ENCODE data around the gene ZNF207.
"Not testable (repeated sequence)": the region's sequence is repeated elsewhere in the genome, so short reads cannot be mapped to it uniquely, and the experiment has no call there.

The ZNF207 gene

DNA sequence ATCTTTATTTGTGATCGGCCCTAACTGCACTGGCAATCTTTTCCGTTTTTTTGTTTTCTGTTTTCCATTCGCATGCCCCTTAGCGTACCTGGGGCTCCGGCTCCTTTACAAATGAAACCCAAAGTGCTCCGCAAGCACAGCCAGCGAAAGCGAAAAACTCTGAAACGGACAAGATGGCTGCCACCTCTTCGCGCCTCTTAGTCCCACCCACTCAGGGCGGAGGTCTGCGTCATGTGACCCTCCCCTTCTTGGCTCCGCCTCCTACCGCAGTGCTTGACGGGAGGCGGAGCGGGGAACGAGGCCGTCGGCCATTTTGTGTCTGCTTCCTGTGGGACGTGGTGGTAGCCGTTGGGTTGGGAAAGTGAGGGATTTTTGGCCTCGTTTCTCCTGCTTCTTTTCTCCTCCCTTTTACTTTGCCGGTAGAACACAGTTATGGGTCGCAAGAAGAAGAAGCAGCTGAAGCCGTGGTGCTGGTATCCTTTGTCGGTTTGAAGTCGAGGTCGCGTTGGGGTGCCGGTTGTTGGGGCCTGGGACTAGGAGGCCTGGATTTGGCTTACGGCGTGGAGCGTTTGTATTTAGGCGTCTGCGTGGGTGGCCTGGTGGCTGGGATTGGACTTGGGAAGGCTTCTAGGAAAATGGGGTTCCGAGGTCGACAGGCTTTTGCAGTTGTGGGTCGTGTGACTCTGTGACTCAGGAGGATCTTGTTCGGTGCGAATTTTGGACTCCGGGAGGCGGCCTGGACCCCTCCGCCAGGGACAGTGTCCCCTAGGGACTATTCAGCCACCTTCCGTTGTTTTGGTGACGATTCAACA is at the start of gene ZNF207:
Gene ZNF207, plus strand, starts transcription at position 304 of the 812 bp plus-strand sequence. Its CDS starts 129 bp downstream, at position 433.
- DNase-seq, result peak; percentile 99

DNA sequence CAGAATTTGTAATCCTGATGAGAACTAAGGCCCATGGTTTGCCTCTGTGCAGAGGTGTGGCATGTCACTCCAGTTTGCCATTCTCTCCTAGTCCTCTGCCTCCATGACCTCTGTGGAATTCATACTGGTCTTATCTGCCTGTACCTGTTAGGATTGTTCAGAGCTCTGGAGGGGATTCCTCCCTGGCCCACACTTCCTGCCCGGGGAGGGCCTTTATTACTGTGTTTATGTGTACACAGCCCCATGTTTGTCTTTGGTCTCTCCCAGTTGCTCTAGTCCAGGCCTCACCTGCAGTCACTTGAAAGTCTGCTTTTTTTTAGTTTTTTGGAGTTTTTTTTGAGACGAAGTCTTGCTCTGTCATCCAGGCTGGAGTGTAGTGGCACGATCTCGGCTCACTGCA is 47.9 kb upstream of the ZNF207 start:
- DNase-seq, result no peak

DNA sequence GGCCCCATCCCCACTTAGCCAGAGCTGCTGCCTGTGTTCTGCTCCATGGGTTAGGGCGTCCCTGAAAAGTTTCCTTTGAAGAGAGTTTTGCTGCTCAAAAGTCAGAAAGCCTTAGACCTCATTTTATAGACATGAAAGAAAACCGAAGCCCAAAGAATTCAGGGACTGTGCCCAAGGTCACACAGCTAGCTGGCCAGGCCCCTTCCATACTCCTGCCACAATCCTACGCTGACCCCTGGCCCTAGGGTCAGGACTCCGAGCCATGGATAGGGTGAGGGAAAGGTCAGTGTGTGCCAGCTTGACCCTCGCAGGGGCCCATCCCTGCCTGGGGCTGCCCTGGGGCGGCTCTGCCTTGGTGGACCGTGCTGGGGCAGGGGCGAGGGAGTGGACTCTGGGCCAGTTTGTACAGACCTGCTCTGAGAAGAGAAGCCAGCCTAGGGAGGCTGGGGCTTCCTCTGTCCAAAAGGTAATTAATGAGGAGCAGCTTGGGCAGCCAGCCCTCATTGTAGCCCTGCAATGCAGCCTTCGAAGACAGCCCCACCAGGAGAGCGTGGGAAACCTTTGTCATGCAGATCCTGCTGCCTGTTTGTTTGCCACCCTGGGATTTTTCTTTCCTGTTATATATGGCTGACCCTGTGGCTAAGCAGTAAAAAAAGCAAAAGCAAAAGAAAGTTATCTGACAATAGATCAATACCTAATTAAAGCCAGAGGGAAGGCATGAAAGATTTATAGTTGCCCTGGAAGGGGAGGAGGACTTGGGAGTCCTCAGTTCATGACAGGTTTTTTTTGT is 46.9 kb upstream of the ZNF207 start:
- no peak for DNase-seq

DNA sequence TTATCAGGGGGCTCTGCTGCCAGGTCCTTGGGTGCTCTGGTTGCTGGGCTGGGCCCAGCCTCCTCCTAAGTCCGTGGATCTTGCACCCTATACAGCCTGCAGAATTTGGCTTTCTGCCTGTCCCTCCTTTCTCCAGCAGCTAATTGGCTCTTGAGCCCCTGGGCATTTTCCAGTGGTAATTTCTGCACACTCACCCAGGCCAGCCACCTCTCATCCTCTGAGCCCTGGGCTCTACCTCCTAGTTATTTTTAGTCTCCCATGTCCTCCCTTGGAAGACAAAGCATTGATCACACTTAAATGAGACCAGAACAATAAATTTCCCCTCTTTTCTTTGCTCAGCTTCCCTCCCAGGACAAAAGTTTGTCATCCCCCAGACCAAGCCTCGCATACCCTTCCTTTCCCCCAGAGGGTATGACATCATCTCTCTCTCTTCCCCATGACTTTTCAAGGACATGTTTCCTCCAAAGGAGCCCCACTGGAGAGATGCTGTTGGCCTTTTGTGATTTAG is 46.1 kb upstream of the ZNF207 start:
- no peak for DNase-seq

DNA sequence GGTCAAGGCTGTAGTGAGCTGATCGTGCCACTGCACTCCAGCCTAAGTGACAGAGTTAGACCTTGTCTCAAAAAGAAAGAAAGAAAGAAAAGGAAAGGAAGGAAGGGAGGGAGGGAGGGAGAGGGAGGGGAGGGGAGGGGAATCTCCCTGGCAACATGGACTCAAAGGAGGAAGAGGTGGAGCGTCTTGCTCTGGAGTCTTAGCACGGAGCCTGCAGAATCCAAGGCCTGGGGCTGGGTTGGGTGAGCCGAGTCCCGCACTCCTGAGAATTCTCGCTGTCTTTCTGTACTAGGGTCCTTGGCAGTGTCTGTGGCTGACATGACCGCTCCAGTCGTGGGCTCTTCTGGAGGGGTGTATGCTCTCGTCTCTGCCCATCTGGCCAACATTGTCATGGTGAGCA is 44.9 kb upstream of the ZNF207 start:
- no peak for DNase-seq

DNA sequence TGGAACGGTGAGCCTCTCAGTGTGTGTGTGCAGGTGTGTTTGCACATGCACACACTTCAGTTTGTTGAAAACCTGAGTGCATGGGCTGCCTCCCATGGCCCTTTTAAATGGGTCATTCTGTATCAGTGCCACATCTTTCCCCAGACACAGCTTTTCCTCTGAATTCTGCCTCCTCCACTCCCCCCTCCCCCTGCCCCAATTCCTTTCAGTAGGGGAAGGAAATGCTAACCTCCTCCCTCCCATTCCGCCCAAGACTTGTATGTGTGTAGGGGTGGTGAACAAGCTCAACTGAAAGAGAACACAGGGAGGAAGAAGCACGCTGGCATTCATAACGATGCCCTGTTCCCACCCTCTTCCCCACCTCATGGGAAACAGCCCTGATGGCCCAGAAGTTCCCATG is 42.3 kb upstream of the ZNF207 start:
- no peak for DNase-seq

DNA sequence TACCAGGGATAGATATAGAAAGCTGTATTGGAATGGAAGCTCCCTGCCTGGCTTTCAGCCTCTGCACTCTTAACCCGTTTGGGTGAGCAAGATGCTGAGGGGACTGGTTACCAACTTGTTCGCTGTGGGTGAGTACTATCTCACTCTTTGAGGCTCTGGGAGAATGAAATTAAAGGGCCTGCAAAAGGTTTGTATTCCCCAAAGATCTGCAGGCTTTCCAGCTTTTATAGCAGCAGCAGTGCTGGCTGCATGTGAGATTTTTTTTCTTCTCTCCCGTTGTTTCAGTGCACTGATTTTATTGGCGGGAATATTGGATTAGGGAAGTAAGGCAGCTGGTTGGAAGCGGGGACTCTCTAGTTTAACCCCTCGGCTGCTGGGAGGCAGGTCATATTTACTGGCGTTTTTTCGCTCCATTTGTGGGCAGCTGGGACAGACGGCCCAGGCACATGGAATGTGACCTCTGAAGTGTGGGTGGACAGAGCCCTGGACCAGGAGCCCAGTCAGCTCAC is 38.9 kb upstream of the ZNF207 start:
- no peak for DNase-seq

DNA sequence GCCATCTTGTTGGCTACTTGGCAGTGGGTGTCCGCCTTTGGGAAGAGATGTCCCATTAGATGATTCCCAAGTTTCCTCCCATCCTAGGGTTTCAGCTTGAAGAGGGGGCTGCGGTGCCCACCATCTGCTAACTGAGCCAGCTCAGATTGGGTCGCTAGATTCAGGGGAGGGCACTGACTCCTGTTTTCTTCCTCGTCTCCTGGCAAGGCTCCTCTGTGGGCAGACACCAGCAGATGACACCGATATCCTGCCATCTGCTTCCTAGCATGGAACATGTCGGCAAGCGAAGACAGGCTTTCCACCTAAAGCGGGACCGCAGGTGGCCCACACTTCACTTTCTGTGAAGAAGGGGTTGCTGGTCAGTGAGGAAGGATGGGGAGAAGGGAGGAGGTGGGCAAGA is 35.3 kb upstream of the ZNF207 start:
- DNase-seq, result no peak

DNA sequence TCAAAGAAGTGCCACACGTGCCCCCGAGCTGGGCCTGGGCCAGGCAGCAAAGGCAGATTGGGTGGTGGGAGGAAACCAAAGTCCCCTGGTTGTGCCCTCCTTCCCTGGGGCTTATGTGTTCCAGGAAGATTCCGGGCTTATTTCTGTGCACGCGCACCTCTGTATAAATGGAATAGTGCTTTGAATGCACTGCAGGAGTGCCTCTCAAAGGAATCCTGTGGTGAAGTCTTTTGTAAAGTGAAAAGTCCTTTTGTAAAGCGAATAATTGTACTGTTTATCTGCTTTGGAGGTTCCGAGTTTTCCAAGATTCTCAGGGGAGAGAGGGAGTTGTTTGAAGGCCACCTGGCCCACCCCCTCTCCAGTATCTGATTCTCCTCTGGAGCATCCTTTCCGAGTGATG is 34.8 kb upstream of the ZNF207 start:
- no peak for DNase-seq

DNA sequence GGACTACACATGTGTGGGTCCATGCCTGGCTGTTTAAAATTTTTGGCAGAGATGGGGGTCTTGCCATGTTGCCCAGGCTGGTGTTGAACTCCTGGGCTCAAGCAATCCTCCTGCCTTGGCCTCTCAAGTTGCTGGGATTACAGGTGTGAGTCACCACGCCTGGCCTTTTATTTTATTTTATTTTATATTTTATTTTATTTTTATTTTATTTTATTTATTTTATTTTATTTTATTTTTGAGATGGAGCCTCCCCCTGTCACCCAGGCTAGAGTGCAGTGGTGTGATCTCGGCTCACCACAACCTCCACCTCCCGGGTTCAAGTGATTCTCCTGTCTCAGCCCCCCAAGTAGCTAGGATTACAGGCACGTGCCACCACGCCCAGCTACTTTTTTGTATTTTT is 33.3 kb upstream of the ZNF207 start:
- DNase-seq, result not testable (repeated sequence)

DNA sequence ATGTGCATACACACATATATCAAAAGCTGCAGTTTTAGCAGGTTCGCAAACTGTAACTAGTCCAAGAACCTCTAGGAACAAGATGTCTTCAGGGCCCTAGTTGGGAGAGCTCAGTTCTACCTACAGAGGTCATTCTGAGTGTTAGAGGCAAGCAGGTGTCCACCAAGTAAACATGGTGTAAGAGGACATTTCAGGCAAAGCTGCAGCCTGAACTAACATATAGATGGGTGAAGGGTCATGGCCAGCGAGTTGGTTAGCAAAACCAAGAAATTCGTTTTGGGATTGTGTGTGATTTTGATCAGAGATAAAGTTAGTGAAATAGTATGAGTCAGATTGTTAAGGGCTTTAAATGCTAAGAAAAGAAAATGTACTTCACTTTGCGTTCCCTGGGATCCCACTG is 32.6 kb upstream of the ZNF207 start:
- no peak for DNase-seq

DNA sequence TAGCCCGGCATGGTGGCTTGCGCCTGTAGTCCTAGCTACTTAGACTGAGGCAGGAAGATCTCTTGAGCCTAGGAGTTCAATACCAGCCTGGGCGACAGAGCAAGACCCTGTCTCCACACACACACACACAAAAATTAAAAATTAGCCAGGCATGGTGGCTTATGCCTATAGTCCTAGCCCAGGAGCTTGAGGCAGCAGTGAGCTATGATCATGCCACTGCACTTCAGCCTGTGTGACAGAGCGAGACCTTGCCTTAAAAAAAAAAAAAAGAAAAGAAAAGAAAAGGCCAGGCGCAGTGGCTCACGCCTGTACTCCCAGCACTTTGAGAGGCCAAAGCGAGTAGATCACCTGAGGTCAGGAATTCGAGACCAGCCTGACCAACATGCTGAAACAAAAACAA is 31.9 kb upstream of the ZNF207 start:
- no peak for DNase-seq

DNA sequence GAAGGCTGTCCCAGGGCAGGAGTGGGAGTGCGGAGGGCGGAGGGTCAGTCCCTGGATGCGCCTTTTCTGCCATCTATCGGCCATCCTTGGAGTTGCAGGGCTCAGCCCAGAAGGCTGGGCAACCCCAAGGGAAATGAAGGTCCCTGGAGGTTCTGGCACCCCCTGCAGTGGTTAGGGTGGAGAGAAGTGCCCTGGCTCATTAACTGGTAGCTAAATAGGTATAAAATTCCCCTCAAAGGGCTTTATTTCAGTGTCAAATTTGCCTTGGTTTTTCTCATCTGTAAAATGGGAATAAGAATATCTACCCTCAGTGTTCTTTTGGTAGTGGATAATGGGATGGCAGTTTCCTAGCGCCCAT is 30.4 kb upstream of the ZNF207 start:
- DNase-seq, result peak; percentile 84

DNA sequence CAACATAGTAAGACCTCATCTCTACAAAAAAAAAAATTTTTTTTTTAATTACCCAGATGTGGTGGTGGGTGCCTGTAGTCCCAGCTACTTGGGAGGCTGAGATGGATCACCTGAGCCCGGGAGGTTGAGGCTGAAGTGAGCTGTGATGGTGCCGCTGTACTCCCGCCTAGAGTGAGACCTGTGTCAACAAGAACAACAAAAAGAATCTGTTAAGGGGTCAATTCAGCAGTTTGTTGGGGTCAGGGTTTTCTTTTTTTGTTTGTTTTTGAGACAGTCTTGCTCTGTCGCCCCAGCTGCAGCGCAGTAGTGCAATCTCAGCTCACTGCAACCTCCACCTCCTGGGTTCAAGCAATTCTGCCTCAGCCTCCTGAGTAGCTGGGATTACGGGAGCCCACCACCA is 29.9 kb upstream of the ZNF207 start:
- DNase-seq, result not testable (repeated sequence)

DNA sequence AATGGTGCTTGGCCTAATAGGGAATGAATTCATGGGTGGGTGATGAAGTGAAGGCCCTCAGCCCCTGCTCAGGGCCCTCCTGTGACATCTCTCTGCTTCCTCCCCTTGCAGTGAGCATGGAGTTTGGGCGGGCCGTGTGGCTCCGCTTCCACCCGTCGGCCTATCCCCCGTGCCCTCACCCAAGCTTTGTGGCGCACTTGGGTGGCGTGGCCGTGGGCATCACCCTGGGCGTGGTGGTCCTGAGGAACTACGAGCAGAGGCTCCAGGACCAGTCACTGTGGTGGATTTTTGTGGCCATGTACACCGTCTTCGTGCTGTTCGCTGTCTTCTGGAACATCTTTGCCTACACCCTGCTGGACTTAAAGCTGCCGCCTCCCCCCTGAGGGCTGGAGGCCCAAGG is 29.1 kb upstream of the ZNF207 start:
- DNase-seq, result no peak

DNA sequence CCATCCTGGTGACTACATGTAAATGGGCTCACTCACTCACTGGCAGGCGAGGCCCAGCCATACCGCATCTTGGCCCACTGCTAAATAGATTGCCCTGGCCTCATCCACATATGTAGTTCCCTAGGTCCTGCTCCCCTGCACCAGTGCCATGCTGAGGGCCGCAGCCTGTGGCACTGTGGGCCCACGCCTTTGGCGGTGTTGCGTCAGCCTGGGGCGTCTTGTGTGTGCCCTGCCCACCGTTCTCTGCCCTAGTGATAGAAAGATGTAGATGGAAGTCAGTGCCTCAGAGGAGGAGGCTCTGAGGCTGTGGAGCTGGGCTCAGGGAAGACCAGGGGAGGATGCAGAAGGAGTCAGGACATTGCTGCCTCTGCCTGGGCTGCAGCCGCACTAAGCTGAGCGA is 26.9 kb upstream of the ZNF207 start:
- no peak for DNase-seq

DNA sequence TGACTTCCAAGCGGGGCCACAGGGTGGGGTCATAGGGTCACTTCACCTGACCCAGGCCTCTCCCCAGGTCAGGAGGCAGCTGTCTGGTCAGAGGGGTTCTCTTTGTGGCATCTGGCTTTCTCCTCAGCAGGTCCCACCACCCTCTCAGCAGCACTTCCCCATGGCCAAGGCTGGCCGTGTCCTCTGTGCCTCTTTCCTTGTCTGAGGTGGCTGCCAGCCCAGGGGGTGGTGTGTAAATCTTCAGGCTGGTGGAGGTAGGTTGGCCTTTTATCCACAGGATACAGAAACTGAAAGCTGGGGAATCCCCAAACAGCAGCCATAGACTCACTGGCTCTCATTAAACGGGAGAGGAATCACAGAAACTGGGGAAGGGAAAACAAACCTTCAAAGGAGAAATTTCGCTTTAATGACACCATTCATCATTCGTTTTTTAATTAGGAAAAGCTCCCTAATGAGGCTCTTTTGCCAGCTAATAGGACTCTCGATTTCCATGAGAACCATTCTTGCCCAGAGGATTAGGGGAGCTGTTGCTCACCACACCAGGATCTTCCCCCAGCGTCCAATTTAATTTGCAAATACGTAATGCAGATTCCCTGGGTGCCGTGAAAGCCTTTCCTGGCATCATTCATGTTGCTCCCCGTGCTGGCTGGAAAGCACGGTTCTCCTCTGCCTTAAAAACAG is 26.0 kb upstream of the ZNF207 start:
- peak; percentile 75 for DNase-seq

DNA sequence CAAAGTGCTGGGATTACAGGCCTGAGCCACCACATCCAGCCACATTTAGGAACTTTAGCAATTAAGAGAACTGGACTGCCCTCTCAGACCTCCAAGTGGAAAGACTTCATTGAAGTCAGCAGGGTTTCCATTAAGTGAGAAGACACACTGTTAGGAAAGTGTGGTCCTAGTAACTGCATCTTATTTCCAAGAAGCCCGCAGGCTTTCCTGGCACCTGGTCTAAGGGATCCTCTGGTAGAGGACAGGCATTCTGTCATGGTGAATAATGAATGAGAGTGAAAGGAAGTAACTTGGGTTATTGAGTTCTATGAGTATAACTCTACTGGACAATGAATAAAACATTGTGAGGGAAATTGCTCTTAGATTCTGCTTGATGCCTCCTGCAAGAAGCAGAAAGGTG is 22.0 kb upstream of the ZNF207 start:
- DNase-seq, result no peak

DNA sequence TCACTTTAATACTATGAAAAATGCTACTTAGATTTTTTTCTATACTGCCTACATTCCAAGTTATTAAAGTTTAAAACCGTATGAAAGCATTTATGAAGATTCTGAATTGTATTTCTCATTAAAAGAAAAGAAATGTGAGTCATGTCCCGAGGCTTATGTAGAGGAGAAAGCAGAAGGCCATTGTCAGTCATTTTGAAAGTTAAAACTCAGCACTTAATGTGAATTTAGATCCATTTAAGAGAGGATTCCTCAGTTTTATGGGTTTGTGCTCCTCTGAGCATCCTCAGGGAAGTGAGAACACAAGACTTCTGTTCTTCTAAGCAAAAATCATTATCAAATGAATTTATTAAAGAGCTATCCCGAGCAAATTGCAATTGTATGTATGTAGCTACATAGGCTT is 19.8 kb upstream of the ZNF207 start:
- peak; percentile 65 for DNase-seq

DNA sequence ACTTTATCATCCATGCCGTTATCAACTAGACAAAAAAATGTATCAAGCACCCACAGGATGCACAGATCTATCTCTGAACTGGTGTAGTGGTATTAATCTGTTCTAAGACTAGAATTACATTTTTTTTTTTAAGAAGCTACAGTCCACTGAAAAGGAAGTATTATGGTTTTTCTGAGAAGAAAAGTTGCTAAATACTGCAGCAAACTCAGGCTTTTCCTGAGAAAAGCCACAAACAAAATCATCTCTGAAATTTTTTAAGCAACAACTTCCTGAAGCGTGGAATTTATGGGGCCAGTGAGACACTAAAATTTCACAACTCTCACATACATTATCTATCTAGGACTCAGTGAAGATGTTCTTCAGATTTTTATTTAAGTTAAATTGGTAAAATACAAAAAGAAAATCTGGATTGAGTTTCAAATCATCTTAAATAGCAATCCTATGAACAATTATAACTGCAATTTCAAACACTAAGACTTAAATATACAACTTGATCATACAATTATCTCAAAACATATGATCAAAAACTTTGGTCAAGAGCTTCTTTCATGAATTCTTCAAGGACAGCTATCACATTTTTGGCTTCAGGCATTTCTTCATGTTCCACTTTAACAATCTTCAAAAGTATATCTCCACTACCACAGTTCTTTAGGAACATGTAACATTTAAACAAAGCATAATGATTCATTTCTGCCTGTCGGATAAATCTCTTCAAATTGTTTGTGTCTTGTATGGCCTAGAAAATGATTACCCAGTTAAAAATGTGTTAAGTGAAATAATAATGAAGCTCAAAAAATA is 18.5 kb upstream of the ZNF207 start:
- DNase-seq, result peak; percentile 61

DNA sequence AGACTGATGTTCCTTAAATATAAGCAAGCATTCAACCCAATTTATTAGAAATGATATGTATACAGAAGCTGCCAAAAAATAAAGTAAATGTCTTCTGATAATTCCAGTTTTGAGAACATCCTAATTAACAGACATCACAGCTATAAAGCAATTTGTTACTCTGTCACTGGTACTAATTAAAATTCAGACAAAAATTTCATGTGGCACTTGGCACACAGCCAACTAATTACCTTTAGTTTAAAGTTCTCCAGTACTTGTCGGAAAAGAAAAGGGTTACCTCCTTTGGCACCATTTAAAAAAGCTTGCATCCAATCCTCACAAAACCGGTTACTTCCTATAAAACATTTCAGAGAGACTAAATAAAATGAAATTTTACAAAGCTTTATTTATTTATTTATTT is 16.8 kb upstream of the ZNF207 start:
- DNase-seq, result no peak

DNA sequence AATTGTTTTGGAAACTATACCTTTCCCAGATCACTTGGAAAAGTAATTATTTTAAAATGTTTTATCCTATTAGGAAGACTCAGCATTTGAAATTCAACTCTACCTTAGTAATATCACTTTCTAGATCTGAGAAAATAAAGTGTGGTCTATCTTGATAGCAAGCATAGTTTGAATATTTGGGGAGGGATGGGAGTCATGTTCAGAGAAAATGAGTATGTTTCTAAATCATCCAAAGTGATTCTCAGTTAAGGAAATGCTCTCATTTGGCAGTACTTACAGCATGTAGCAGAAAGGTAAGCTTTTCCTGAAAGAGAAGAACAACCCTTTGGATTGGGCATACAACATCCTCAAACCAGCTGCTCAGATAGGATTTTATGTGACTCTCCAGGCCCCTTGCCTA is 14.9 kb upstream of the ZNF207 start:
- no peak for DNase-seq

DNA sequence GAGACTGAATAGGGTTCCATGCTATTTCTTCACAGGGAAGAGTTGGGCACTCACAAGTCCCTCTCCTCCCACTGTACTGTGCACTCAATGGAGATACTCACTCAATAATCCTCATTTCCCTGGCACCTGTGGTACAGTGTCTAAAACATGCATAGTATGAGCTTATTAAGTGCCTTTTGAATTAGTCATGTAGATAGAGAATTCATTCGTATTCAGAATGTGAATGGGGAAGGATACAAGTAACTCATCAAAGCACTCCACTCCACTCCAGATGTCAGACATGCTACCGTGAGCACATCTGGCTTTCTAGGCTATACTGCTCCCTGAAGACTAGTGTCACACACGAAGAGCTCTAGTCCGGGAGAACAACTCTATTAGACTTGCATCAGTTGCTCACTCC is 14.3 kb upstream of the ZNF207 start:
- DNase-seq, result no peak

Data from suppressor macrophage treated with lipopolysaccharide for 4 hours (primary cell).